ENCODE measurements around the gene PLXNA4.
"Not testable (repeated sequence)": the region's sequence is repeated elsewhere in the genome, so short reads cannot be mapped to it uniquely, and the experiment has no call there.

GRCh38 chr7:132390049-132390448 lies 186.2 kb downstream of the PLXNA4 start:
- not testable (repeated sequence) for TF ChIP-seq CTCF, POLR2A (IDR thresholded peaks at IDR 0.05)
